ENCODE data around the gene PLXNA4.

The PLXNA4 gene

DNA sequence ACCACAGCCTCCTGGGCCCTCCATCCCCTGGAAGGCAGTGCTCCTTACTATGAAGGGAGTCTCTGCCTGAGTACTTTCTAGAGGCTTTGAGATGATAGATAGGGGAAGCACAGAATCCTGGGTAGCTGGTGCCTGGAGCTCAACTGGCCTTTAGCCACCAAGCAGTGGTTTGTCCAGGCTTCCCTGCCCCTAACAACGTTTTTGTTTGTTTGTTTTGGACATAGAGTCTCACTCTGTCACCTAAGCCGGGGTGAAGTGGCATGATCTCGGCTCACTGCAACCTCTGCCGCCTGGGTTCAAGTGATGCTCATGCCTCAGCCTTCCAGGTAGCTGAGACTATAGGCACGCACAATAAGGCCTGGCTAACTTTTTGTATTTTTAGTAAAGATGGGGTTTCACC is 289.4 kb downstream of the PLXNA4 start (continued):
- TF ChIP-seq ZNF16 (tag by site-specific recombination; IDR thresholded peaks at IDR 0.05; ENCODE audit: low read depth) = no peak
- no peak for TF ChIP-seq ZNF747 (tag by site-specific recombination; IDR thresholded peaks at IDR 0.05)
- TF ChIP-seq, protein P1, sequence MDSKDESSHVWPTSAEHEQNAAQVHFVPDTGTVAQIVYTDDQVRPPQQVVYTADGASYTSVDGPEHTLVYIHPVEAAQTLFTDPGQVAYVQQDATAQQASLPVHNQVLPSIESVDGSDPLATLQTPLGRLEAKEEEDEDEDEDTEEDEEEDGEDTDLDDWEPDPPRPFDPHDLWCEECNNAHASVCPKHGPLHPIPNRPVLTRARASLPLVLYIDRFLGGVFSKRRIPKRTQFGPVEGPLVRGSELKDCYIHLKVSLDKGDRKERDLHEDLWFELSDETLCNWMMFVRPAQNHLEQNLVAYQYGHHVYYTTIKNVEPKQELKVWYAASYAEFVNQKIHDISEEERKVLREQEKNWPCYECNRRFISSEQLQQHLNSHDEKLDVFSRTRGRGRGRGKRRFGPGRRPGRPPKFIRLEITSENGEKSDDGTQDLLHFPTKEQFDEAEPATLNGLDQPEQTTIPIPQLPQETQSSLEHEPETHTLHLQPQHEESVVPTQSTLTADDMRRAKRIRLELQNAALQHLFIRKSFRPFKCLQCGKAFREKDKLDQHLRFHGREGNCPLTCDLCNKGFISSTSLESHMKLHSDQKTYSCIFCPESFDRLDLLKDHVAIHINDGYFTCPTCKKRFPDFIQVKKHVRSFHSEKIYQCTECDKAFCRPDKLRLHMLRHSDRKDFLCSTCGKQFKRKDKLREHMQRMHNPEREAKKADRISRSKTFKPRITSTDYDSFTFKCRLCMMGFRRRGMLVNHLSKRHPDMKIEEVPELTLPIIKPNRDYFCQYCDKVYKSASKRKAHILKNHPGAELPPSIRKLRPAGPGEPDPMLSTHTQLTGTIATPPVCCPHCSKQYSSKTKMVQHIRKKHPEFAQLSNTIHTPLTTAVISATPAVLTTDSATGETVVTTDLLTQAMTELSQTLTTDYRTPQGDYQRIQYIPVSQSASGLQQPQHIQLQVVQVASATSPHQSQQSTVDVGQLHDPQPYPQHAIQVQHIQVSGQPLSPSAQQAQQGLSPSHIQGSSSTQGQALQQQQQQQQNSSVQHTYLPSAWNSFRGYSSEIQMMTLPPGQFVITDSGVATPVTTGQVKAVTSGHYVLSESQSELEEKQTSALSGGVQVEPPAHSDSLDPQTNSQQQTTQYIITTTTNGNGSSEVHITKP (tag by site-specific recombination; IDR thresholded peaks at IDR 0.05) = no peak
- no peak for TF ChIP-seq HOXC10 (CRISPR knock-in tag; IDR thresholded peaks at IDR 0.05)
- TF ChIP-seq, protein P2, sequence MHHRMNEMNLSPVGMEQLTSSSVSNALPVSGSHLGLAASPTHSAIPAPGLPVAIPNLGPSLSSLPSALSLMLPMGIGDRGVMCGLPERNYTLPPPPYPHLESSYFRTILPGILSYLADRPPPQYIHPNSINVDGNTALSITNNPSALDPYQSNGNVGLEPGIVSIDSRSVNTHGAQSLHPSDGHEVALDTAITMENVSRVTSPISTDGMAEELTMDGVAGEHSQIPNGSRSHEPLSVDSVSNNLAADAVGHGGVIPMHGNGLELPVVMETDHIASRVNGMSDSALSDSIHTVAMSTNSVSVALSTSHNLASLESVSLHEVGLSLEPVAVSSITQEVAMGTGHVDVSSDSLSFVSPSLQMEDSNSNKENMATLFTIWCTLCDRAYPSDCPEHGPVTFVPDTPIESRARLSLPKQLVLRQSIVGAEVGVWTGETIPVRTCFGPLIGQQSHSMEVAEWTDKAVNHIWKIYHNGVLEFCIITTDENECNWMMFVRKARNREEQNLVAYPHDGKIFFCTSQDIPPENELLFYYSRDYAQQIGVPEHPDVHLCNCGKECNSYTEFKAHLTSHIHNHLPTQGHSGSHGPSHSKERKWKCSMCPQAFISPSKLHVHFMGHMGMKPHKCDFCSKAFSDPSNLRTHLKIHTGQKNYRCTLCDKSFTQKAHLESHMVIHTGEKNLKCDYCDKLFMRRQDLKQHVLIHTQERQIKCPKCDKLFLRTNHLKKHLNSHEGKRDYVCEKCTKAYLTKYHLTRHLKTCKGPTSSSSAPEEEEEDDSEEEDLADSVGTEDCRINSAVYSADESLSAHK (tag by site-specific recombination; IDR thresholded peaks at IDR 0.05) = no peak
- TF ChIP-seq MZF1 (tag by site-specific recombination; IDR thresholded peaks at IDR 0.05; ENCODE audit: borderline replicate concordance) = no peak
- no peak for TF ChIP-seq ZNF571 (tag by site-specific recombination; IDR thresholded peaks at IDR 0.05)
- no peak for TF ChIP-seq IKZF3 (tag by site-specific recombination; IDR thresholded peaks at IDR 0.05)
- TF ChIP-seq BCL11A (tag by site-specific recombination; IDR thresholded peaks at IDR 0.05; ENCODE audit: low read depth) = no peak
- TF ChIP-seq ZNF19 (tag by site-specific recombination; IDR thresholded peaks at IDR 0.05; ENCODE audit: low read depth) = no peak
- no peak for TF ChIP-seq WT1 (tag by site-specific recombination; IDR thresholded peaks at IDR 0.05)
- no peak for TF ChIP-seq ZNF792 (tag by site-specific recombination; IDR thresholded peaks at IDR 0.05)

DNA sequence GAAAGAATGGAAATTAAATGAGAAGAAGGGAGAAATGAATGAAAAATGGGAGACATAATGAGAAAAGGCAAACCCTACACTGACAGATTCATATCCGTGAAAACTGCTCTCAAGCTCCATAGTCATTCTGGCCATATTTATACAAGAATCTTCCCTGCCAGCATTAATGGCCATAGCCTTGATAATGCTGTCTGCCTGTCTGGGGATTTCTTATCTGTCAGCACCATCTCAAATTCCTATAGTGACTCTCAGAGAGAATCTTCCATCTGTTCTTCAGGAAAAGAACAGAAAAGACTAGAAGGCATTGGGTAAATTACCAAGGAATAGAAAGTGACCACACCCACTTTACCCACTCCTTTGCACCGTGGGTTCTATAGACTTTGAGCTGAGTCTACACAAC is 295.9 kb downstream of the PLXNA4 start:
- no peak overlapping the region for H3K4me3 ChIP-seq (ENCODE audit: low read depth, low read length)
- ChIA-PET CTCF (interaction anchor here (0.7 kb wide), 1 partner anchor 12 kb away, joined by 4 read pairs; no protein-coding TSS in a partner anchor), POLR2A (no interaction called here)
- H3K9me3 ChIP-seq (ENCODE audit: control insufficient read depth, insufficient read depth, low read depth, low read length) = no peaks in the 10 kb centered on the region
- H3K4me1 ChIP-seq (ENCODE audit: control insufficient read depth, insufficient read depth, low read length) = peaks cover 8% of the 10 kb centered on the region; the same call in 1 of the 2 replicates
- no peak overlapping the region for H3K27ac ChIP-seq (ENCODE audit: extremely low read depth, low read depth, low read length)
- H3K36me3 ChIP-seq (ENCODE audit: control insufficient read depth in 2 of 2, insufficient read depth in 1 of 2, low read length in 2 of 2) = no peaks in the 10 kb centered on the region
- TF ChIP-seq ZNF133 (tag by site-specific recombination; IDR thresholded peaks at IDR 0.05) (no peak), BCL11B (tag by site-specific recombination; IDR thresholded peaks at IDR 0.05; ENCODE audit: low read depth) (no peak), ZNF248 (tag by site-specific recombination; IDR thresholded peaks at IDR 0.05) (no peak), KLF7 (tag by site-specific recombination; IDR thresholded peaks at IDR 0.05; ENCODE audit: borderline replicate concordance) (no peak), HOXD13 (CRISPR knock-in tag; IDR thresholded peaks at IDR 0.05; ENCODE audit: borderline replicate concordance) (no peak), ZNF830 (tag by site-specific recombination; IDR thresholded peaks at IDR 0.05; ENCODE audit: low read depth) (no peak), PRDM1 (tag by site-specific recombination; IDR thresholded peaks at IDR 0.05) (no peak), ZNF571 (tag by site-specific recombination; IDR thresholded peaks at IDR 0.05) (no peak)
- TF ChIP-seq, protein P3, sequence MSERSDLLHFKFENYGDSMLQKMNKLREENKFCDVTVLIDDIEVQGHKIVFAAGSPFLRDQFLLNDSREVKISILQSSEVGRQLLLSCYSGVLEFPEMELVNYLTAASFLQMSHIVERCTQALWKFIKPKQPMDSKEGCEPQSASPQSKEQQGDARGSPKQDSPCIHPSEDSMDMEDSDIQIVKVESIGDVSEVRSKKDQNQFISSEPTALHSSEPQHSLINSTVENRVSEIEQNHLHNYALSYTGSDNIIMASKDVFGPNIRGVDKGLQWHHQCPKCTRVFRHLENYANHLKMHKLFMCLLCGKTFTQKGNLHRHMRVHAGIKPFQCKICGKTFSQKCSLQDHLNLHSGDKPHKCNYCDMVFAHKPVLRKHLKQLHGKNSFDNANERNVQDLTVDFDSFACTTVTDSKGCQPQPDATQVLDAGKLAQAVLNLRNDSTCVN (tag by site-specific recombination; optimal IDR thresholded peaks at IDR 0.05) = no peak
- TF ChIP-seq, protein P4, sequence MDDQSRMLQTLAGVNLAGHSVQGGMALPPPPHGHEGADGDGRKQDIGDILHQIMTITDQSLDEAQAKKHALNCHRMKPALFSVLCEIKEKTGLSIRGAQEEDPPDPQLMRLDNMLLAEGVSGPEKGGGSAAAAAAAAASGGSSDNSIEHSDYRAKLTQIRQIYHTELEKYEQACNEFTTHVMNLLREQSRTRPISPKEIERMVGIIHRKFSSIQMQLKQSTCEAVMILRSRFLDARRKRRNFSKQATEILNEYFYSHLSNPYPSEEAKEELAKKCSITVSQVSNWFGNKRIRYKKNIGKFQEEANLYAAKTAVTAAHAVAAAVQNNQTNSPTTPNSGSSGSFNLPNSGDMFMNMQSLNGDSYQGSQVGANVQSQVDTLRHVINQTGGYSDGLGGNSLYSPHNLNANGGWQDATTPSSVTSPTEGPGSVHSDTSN (CRISPR knock-in tag; IDR thresholded peaks at IDR 0.05) = no peak
- TF ChIP-seq, protein P5, sequence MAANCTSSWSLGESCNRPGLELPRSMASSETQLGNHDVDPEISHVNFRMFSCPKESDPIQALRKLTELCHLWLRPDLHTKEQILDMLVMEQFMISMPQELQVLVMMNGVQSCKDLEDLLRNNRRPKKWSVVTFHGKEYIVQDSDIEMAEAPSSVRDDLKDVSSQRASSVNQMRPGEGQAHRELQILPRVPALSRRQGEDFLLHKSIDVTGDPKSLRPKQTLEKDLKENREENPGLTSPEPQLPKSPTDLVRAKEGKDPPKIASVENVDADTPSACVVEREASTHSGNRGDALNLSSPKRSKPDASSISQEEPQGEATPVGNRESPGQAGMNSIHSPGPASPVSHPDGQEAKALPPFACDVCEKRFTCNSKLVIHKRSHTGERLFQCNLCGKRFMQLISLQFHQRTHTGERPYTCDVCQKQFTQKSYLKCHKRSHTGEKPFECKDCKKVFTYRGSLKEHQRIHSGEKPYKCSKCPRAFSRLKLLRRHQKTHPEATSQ (tag by site-specific recombination; IDR thresholded peaks at IDR 0.05) = no peak
- TF ChIP-seq, protein P6, sequence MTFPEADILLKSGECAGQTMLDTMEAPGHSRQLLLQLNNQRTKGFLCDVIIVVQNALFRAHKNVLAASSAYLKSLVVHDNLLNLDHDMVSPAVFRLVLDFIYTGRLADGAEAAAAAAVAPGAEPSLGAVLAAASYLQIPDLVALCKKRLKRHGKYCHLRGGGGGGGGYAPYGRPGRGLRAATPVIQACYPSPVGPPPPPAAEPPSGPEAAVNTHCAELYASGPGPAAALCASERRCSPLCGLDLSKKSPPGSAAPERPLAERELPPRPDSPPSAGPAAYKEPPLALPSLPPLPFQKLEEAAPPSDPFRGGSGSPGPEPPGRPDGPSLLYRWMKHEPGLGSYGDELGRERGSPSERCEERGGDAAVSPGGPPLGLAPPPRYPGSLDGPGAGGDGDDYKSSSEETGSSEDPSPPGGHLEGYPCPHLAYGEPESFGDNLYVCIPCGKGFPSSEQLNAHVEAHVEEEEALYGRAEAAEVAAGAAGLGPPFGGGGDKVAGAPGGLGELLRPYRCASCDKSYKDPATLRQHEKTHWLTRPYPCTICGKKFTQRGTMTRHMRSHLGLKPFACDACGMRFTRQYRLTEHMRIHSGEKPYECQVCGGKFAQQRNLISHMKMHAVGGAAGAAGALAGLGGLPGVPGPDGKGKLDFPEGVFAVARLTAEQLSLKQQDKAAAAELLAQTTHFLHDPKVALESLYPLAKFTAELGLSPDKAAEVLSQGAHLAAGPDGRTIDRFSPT (tag by site-specific recombination; IDR thresholded peaks at IDR 0.05) = no peak

Data from HEK293 (cell line).